HG03039 (cell line): Measurements from ENCODE around the gene RNF20.
A peak's percentile ranks its signal among the peaks of the same experiment; 100 is the strongest.
"Not testable (repeated sequence)": the region's sequence is repeated elsewhere in the genome, so short reads cannot be mapped to it uniquely, and the experiment has no call there.

ENCODE experiments used
- ATAC-seq: cut with Tn5 transposase; IDR thresholded peaks from one replicate; pipeline ENCODE4 v1.9.1; 2021; ENCODE audit warnings: mild to moderate bottlenecking, moderate library complexity; ENCODE audit not compliant: unreplicated experiment

The RNF20 gene

GRCh38 chr9:101533334-101534204 lies at the start of gene RNF20:
Gene RNF20, plus strand, starts transcription at chr9:101533853. Its CDS starts 1,571 bp downstream, at chr9:101535424.
- ATAC-seq, result peak; percentile 98

GRCh38 chr9:101484046-101484445 lies 49.6 kb upstream of the RNF20 start:
- ATAC-seq, result no peak

- no peak for ATAC-seq
Observed at GRCh38 chr9:101485924-101486692, 47.5 kb upstream of the RNF20 start.

GRCh38 chr9:101486693-101487442 lies 46.8 kb upstream of the RNF20 start:
- no peak for ATAC-seq

GRCh38 chr9:101487443-101487840 lies 46.2 kb upstream of the RNF20 start:
- ATAC-seq, result no peak

GRCh38 chr9:101495810-101496209 lies 37.8 kb upstream of the RNF20 start:
- no peak for ATAC-seq

GRCh38 chr9:101498323-101498722 lies 35.3 kb upstream of the RNF20 start:
- ATAC-seq, result no peak

- ATAC-seq, result no peak
Observed at GRCh38 chr9:101504188-101504587, 29.5 kb upstream of the RNF20 start.

GRCh38 chr9:101508211-101508610 lies 25.4 kb upstream of the RNF20 start:
- no peak for ATAC-seq

- no peak for ATAC-seq
Observed at GRCh38 chr9:101509572-101509971, 24.1 kb upstream of the RNF20 start.

- no peak for ATAC-seq
Observed at GRCh38 chr9:101510459-101510858, 23.2 kb upstream of the RNF20 start.

- ATAC-seq, result no peak
Observed at GRCh38 chr9:101511009-101511408, 22.6 kb upstream of the RNF20 start.

- no peak for ATAC-seq
Observed at GRCh38 chr9:101512116-101512515, 21.5 kb upstream of the RNF20 start.

GRCh38 chr9:101513351-101513750 lies 20.3 kb upstream of the RNF20 start:
- no peak for ATAC-seq

GRCh38 chr9:101514071-101514470 lies 19.6 kb upstream of the RNF20 start:
- no peak for ATAC-seq

- ATAC-seq, result no peak
Observed at GRCh38 chr9:101516655-101517054, 17.0 kb upstream of the RNF20 start.

GRCh38 chr9:101518489-101518888 lies 15.2 kb upstream of the RNF20 start:
- not testable (repeated sequence) for ATAC-seq

GRCh38 chr9:101524371-101524770 lies 9.3 kb upstream of the RNF20 start:
- ATAC-seq, result no peak

- ATAC-seq, result no peak
Observed at GRCh38 chr9:101527066-101527465, 6.6 kb upstream of the RNF20 start.

- ATAC-seq, result no peak
Observed at GRCh38 chr9:101528015-101528414, 5.6 kb upstream of the RNF20 start.

- peak; percentile 47 for ATAC-seq
Observed at GRCh38 chr9:101530076-101530711, 3.5 kb upstream of the RNF20 start.
